ENCODE measurements around the gene TTC4. TPM values are rescaled to one million over a fixed set of nuclear protein-coding genes. Genes with fewer than 3 reads are reported as not detected.

TTC4 gene
- total RNA-seq, 2 donors from 2014 or later: 12.7 to 17.2 TPM

DNA sequence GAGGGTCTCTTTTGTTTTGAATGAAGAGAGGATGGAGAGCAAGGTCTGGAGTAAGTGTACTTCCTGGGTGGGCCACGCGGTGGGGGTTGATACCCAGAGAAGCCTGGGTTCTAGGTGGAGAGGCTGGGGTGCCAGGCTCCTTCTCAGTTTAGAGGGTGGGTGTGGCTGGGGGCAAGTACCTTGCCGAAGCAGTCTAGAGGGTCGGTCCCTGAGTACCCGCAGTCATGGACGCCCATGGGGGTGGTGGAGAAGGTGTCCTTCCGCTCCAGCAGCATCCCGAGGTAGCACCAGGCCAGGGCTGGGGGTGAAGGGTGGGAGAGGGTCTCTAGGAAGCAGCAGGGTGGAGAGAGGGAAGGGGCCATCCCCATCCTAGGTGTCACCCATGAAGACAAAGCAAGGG is 71.1 kb downstream of the TTC4 start:
- Histone ChIP-seq H3K9me3 (no peaks in the 10 kb centered on the region), H3K27me3 (replicated peaks; ENCODE audit: insufficient read depth) (no peaks in the 10 kb centered on the region), H3K4me1 (ENCODE audit: control insufficient read depth in 1 of 2, low read depth in 2 of 2) (no peaks in the 10 kb centered on the region), H3K27ac (no peak overlapping the region), H3K4me3 (no peak overlapping the region), H3K36me3 (no peaks in the 10 kb centered on the region)
- TF ChIP-seq, protein P1, sequence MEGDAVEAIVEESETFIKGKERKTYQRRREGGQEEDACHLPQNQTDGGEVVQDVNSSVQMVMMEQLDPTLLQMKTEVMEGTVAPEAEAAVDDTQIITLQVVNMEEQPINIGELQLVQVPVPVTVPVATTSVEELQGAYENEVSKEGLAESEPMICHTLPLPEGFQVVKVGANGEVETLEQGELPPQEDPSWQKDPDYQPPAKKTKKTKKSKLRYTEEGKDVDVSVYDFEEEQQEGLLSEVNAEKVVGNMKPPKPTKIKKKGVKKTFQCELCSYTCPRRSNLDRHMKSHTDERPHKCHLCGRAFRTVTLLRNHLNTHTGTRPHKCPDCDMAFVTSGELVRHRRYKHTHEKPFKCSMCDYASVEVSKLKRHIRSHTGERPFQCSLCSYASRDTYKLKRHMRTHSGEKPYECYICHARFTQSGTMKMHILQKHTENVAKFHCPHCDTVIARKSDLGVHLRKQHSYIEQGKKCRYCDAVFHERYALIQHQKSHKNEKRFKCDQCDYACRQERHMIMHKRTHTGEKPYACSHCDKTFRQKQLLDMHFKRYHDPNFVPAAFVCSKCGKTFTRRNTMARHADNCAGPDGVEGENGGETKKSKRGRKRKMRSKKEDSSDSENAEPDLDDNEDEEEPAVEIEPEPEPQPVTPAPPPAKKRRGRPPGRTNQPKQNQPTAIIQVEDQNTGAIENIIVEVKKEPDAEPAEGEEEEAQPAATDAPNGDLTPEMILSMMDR (IDR thresholded peaks at IDR 0.05): no peak
- no peak for ATAC-seq (ENCODE audit: insufficient number of reproducible peaks, low FRiP score, low read depth)
- DNase-seq (ENCODE audit: low spot score): no peak

GRCh38 chr1:54787604-54788003 is 71.9 kb downstream of the TTC4 start:
- DNase-seq (ENCODE audit: low spot score) (no peak), ATAC-seq (ENCODE audit: insufficient number of reproducible peaks, low FRiP score, low read depth) (no peak)
- no peak overlapping the region for H3K4me3 ChIP-seq
- H3K9me3 ChIP-seq: peaks cover 5% of the 10 kb centered on the region
- no peaks in the 10 kb centered on the region for H3K27me3 ChIP-seq (replicated peaks; ENCODE audit: insufficient read depth)
- TF ChIP-seq, protein P1 (IDR thresholded peaks at IDR 0.05): no peak
- no peaks in the 10 kb centered on the region for H3K36me3 ChIP-seq
- no peak overlapping the region for H3K27ac ChIP-seq
- H3K4me1 ChIP-seq (ENCODE audit: control insufficient read depth in 1 of 2, low read depth in 2 of 2): no peaks in the 10 kb centered on the region

GRCh38 chr1:54788459-54788858 is 72.8 kb downstream of the TTC4 start:
- H3K4me1 ChIP-seq (ENCODE audit: control insufficient read depth in 1 of 2, low read depth in 2 of 2): no peaks in the 10 kb centered on the region
- DNase-seq (ENCODE audit: low spot score) (no peak), ATAC-seq (ENCODE audit: insufficient number of reproducible peaks, low FRiP score, low read depth) (no peak)
- H3K4me3 ChIP-seq: no peak overlapping the region
- H3K27ac ChIP-seq: no peak overlapping the region
- H3K27me3 ChIP-seq (replicated peaks; ENCODE audit: insufficient read depth): no peaks in the 10 kb centered on the region
- H3K9me3 ChIP-seq: peaks cover 5% of the 10 kb centered on the region
- TF ChIP-seq, protein P1 (IDR thresholded peaks at IDR 0.05): no peak
- no peaks in the 10 kb centered on the region for H3K36me3 ChIP-seq

- DNase-seq (ENCODE audit: low spot score) (no peak), ATAC-seq (ENCODE audit: insufficient number of reproducible peaks, low FRiP score, low read depth) (no peak)
- no peak overlapping the region for H3K4me3 ChIP-seq
- H3K36me3 ChIP-seq: no peaks in the 10 kb centered on the region
- peaks cover 5% of the 10 kb centered on the region for H3K9me3 ChIP-seq
- H3K27me3 ChIP-seq (replicated peaks; ENCODE audit: insufficient read depth): no peaks in the 10 kb centered on the region
- TF ChIP-seq, protein P1 (IDR thresholded peaks at IDR 0.05): peak; percentile 24
- no peak overlapping the region for H3K27ac ChIP-seq
- H3K4me1 ChIP-seq (ENCODE audit: control insufficient read depth in 1 of 2, low read depth in 2 of 2): no peaks in the 10 kb centered on the region
These were observed 76.3 kb downstream of the TTC4 start for GRCh38 chr1:54791880-54792522.

Other genes with a start within 250 kb of the TTC4 start
- gene ACOT11, start 167.6 kb upstream of the TTC4 start, total RNA-seq: 10 to 100 TPM; 19.3 to 23.6 TPM
- gene FAM151A, start 92.3 kb upstream of the TTC4 start, total RNA-seq: not detected
- gene MROH7, start 74.1 kb upstream of the TTC4 start, total RNA-seq: 10 to 100 TPM; 15.9 to 20.4 TPM
- 1 to 10 TPM; 2.8 to 3.1 TPM for gene PARS2, start 48.7 kb downstream of the TTC4 start, total RNA-seq
- gene TTC22, start 85.5 kb downstream of the TTC4 start, total RNA-seq: under 1 TPM in 1 of 2 donors, not detected in 1; 0.63 TPM
- 10 to 100 TPM; 32.1 to 56.4 TPM for gene DHCR24, start 171.3 kb downstream of the TTC4 start, total RNA-seq